ENCODE measurements around the gene TXNRD2.

GRCh38 chr22:19828035-19828401 lies 113.6 kb downstream of the TXNRD2 start:
- TF ChIP-seq POLR2A (IDR thresholded peaks at IDR 0.05) (no peak), POLR2AphosphoS5 (IDR thresholded peaks at IDR 0.05) (no peak), CTCF (IDR thresholded peaks at IDR 0.05) (no peak)
